Smooth muscle cell of the coronary artery (primary cell): ENCODE measurements around the gene PTRH1. TPM values are rescaled to one million over a fixed set of nuclear protein-coding genes. Genes with fewer than 3 reads are reported as not detected.

ENCODE experiments used
- total RNA-seq: library from RNA; depleted of rRNA; stranded (reverse); fragments of >200 nt; gene quantifications from 2 replicates; pipeline ENCODE4 v1.2.3, GENCODE V29; 2014; ENCODE audit warnings: low replicate concordance

The PTRH1 gene
- total RNA-seq = 13.7 and 41.3 TPM in 2 replicates

GRCh38 chr9:127715470-127716337 lies at the start of gene PTRH1, which contains the start of gene TTC16:
Gene PTRH1, minus strand, starts transcription at chr9:127715663. Its CDS starts 24 bp downstream, at chr9:127715639.
Gene TTC16, plus strand, starts transcription at chr9:127716079. Its CDS starts 67 bp downstream, at chr9:127716146.

GRCh38 chr9:127734747-127735529 lies 19.5 kb upstream of the PTRH1 start, which contains the start of gene TOR2A:
Gene TOR2A, minus strand, starts transcription at chr9:127735294. Its CDS starts 24 bp downstream, at chr9:127735270.

GRCh38 chr9:127706836-127707241 lies 8.6 kb downstream of the PTRH1 start, which contains the start of gene CFAP157:
Gene CFAP157, plus strand, starts transcription at chr9:127706988. Its CDS starts 44 bp downstream, at chr9:127707032.

Other genes starting within 250 kb of the PTRH1 start
- 10.8 and 22.6 TPM in 2 replicates for gene STXBP1, start 103.4 kb downstream of the PTRH1 start, total RNA-seq
- gene CFAP157, start 8.7 kb downstream of the PTRH1 start, total RNA-seq = under 0.01 TPM in 1 of 2 replicates, not detected in the other
- gene TTC16, start 416 bp upstream of the PTRH1 start, total RNA-seq = under 0.01 TPM in 1 of 2 replicates, not detected in the other
- gene TOR2A, start 19.6 kb upstream of the PTRH1 start, total RNA-seq = 2.0 and 2.8 TPM in 2 replicates
- gene SH2D3C, start 63.0 kb upstream of the PTRH1 start, total RNA-seq = 0.08 and 0.94 TPM in 2 replicates
- 41.5 and 66.2 TPM in 2 replicates for gene CDK9, start 70.4 kb upstream of the PTRH1 start, total RNA-seq
- gene FPGS, start 87.2 kb upstream of the PTRH1 start, total RNA-seq = 82.5 and 90.2 TPM in 2 replicates
- gene ENG, start 139.0 kb upstream of the PTRH1 start, total RNA-seq = 10.4 and 33.5 TPM in 2 replicates
- 53.7 and 86.7 TPM in 2 replicates for gene AK1, start 162.0 kb upstream of the PTRH1 start, total RNA-seq
- gene ST6GALNAC6, start 183.9 kb upstream of the PTRH1 start, total RNA-seq = 32.0 and 79.7 TPM in 2 replicates
- gene ST6GALNAC4, start 201.4 kb upstream of the PTRH1 start, total RNA-seq = 22.9 and 44.7 TPM in 2 replicates
- 0.45 and 0.94 TPM in 2 replicates for gene PIP5KL1, start 215.1 kb upstream of the PTRH1 start, total RNA-seq
- 7.1 and 8.6 TPM in 2 replicates for gene DPM2, start 222.2 kb upstream of the PTRH1 start, total RNA-seq